WTC11 (cell line): ENCODE results near the gene CAMK2A. TPM values are rescaled to one million over a fixed set of nuclear protein-coding genes. Genes with fewer than 3 reads are reported as not detected.

Experiments
- ATAC-seq: fragments of 200-7000 bp; cut with Tn5 transposase; 2 replicates; pipeline ENCODE4 v1.10.0; 2021; ENCODE audit warnings: mild to moderate bottlenecking, moderate library complexity
- CTCF ChIA-PET: fragments of 300-600 bp; sonication (Branson Sonifier 250); formaldehyde crosslinking; loops from one replicate; lab custom pipeline; 2021; ENCODE audit warnings: antibody characterized with exemption; lab: Charles Lee
- POLR2A ChIA-PET: fragments of 350-600 bp; sonication (Branson Sonifier 250); formaldehyde crosslinking; loops from one replicate; lab custom pipeline; 2021; ENCODE audit warnings: antibody characterized with exemption; lab: Charles Lee
- DNase-seq: peaks from one replicate; pipeline ENCODE4 v3.0.0; 2021; ENCODE audit warnings: low spot score
- H3K27ac Mint-ChIP-seq: 2 replicates; pipeline ENCODE4 v1.8.0; 2021; ENCODE audit warnings: mixed read lengths
- H3K27me3 Mint-ChIP-seq: 2 replicates; pipeline ENCODE4 v1.8.0; 2021; ENCODE audit warnings: low read depth, mild to moderate bottlenecking, moderate library complexity, mixed read lengths
- H3K36me3 Mint-ChIP-seq: 2 replicates; pipeline ENCODE4 v1.8.0; 2021; ENCODE audit warnings: mixed read lengths
- H3K4me1 Mint-ChIP-seq: 2 replicates; pipeline ENCODE4 v1.8.0; 2022; ENCODE audit warnings: mixed read lengths
- H3K4me3 Mint-ChIP-seq: 2 replicates; pipeline ENCODE4 v1.8.0; 2021; ENCODE audit warnings: mild to moderate bottlenecking, moderate library complexity, mixed read lengths
- H3K9me3 Mint-ChIP-seq: 2 replicates; pipeline ENCODE4 v1.8.0; 2021; ENCODE audit warnings: mixed read lengths
- FOXK1 ChIP-seq: sonication (generic); formaldehyde crosslinking; IDR thresholded peaks from 2 replicates; pipeline ENCODE4 v1.8.0; 2022; ENCODE audit warnings: mild to moderate bottlenecking, moderate library complexity, missing genetic modification reagents
- FOXP1 ChIP-seq: sonication (generic); formaldehyde crosslinking; IDR thresholded peaks from 2 replicates; pipeline ENCODE4 v1.8.0; 2022; ENCODE audit warnings: missing genetic modification reagents, mild to moderate bottlenecking, moderate library complexity, borderline replicate concordance
- JAZF1 ChIP-seq: fragments of 250-450 bp; sonication (Bioruptor Pico); IDR thresholded peaks from 2 replicates; pipeline ENCODE4 v1.9.0; 2021; ENCODE audit warnings: moderate library complexity, mild to moderate bottlenecking, inconsistent platforms
- MYBL2 ChIP-seq: sonication (generic); formaldehyde crosslinking; IDR thresholded peaks from 2 replicates; pipeline ENCODE4 v1.8.1; 2023; ENCODE audit warnings: mild to moderate bottlenecking, moderate library complexity, missing genetic modification reagents
- TEAD4 ChIP-seq: sonication (generic); formaldehyde crosslinking; IDR thresholded peaks from 2 replicates; pipeline ENCODE4 v1.8.0; 2022; ENCODE audit warnings: mild to moderate bottlenecking, missing genetic modification reagents
- TP53 ChIP-seq: sonication (generic); formaldehyde crosslinking; IDR thresholded peaks from 2 replicates; pipeline ENCODE4 v1.8.1; 2023; ENCODE audit warnings: mild to moderate bottlenecking, missing genetic modification reagents
- total RNA-seq: library from RNA; stranded (reverse); gene quantifications from 3 replicates; pipeline ENCODE4 v1.2.3, GENCODE V29; 2021
- TF ChIP-seq, protein P1 (sequence below): fragments of 250-450 bp; sonication (Bioruptor Pico); IDR thresholded peaks from 2 replicates; pipeline ENCODE4 v1.9.0; 2021; ENCODE audit warnings: mild to moderate bottlenecking, borderline replicate concordance
- TF ChIP-seq, protein P2 (sequence below): sonication (generic); formaldehyde crosslinking; IDR thresholded peaks from 2 replicates; pipeline ENCODE4 v1.8.0; 2022; ENCODE audit warnings: mild to moderate bottlenecking, missing genetic modification reagents
- TF ChIP-seq, protein P3 (sequence below): sonication (generic); formaldehyde crosslinking; IDR thresholded peaks from 2 replicates; pipeline ENCODE4 v1.8.1; 2022; ENCODE audit warnings: mild to moderate bottlenecking, missing genetic modification reagents, moderate library complexity, borderline replicate concordance
- TF ChIP-seq, protein P4 (sequence below): fragments of 200-600 bp; IDR thresholded peaks from 2 replicates; pipeline ENCODE4 v1.8.0; 2022; ENCODE audit warnings: antibody characterized with exemption
- TF ChIP-seq, protein P5 (sequence below): sonication (generic); formaldehyde crosslinking; IDR thresholded peaks from 2 replicates; pipeline ENCODE4 v1.8.1; 2022; ENCODE audit warnings: mild to moderate bottlenecking, moderate library complexity, missing genetic modification reagents
- TF ChIP-seq, protein P6 (sequence below): sonication (generic); formaldehyde crosslinking; IDR thresholded peaks from 2 replicates; pipeline ENCODE4 v1.8.0; 2022; ENCODE audit warnings: missing genetic modification reagents

CAMK2A gene
- total RNA-seq, 1 experiment from 2014 or later: 0.13 TPM

DNA sequence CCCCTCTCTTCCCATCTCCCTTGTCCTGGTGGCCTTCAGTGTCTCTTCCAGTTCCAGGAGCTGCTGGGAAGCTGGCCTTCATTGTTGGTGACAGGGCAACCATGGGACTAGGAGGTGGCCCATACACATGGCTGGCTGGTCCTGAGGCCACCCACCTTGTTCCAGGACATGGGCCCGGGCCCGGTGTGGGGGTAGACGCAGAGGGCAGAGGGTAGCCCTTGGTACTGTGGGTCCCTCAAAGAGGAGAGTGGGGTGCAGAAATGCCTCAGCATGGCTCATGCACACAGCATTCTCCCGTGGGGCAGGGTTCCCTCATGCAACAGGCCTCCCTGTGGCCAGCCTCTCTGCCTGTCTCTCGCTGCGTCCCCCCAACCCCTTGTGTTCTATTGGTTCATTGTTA, 78.9 kb downstream of the CAMK2A start (continued):
- TF ChIP-seq, protein P1, sequence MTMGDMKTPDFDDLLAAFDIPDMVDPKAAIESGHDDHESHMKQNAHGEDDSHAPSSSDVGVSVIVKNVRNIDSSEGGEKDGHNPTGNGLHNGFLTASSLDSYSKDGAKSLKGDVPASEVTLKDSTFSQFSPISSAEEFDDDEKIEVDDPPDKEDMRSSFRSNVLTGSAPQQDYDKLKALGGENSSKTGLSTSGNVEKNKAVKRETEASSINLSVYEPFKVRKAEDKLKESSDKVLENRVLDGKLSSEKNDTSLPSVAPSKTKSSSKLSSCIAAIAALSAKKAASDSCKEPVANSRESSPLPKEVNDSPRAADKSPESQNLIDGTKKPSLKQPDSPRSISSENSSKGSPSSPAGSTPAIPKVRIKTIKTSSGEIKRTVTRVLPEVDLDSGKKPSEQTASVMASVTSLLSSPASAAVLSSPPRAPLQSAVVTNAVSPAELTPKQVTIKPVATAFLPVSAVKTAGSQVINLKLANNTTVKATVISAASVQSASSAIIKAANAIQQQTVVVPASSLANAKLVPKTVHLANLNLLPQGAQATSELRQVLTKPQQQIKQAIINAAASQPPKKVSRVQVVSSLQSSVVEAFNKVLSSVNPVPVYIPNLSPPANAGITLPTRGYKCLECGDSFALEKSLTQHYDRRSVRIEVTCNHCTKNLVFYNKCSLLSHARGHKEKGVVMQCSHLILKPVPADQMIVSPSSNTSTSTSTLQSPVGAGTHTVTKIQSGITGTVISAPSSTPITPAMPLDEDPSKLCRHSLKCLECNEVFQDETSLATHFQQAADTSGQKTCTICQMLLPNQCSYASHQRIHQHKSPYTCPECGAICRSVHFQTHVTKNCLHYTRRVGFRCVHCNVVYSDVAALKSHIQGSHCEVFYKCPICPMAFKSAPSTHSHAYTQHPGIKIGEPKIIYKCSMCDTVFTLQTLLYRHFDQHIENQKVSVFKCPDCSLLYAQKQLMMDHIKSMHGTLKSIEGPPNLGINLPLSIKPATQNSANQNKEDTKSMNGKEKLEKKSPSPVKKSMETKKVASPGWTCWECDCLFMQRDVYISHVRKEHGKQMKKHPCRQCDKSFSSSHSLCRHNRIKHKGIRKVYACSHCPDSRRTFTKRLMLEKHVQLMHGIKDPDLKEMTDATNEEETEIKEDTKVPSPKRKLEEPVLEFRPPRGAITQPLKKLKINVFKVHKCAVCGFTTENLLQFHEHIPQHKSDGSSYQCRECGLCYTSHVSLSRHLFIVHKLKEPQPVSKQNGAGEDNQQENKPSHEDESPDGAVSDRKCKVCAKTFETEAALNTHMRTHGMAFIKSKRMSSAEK (CRISPR knock-in tag): no peak
- TF ChIP-seq, protein P2, sequence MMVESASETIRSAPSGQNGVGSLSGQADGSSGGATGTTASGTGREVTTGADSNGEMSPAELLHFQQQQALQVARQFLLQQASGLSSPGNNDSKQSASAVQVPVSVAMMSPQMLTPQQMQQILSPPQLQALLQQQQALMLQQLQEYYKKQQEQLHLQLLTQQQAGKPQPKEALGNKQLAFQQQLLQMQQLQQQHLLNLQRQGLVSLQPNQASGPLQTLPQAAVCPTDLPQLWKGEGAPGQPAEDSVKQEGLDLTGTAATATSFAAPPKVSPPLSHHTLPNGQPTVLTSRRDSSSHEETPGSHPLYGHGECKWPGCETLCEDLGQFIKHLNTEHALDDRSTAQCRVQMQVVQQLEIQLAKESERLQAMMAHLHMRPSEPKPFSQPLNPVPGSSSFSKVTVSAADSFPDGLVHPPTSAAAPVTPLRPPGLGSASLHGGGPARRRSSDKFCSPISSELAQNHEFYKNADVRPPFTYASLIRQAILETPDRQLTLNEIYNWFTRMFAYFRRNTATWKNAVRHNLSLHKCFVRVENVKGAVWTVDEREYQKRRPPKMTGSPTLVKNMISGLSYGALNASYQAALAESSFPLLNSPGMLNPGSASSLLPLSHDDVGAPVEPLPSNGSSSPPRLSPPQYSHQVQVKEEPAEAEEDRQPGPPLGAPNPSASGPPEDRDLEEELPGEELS (CRISPR knock-in tag): no peak
- no peak for TF ChIP-seq FOXK1
- TF ChIP-seq, protein P3, sequence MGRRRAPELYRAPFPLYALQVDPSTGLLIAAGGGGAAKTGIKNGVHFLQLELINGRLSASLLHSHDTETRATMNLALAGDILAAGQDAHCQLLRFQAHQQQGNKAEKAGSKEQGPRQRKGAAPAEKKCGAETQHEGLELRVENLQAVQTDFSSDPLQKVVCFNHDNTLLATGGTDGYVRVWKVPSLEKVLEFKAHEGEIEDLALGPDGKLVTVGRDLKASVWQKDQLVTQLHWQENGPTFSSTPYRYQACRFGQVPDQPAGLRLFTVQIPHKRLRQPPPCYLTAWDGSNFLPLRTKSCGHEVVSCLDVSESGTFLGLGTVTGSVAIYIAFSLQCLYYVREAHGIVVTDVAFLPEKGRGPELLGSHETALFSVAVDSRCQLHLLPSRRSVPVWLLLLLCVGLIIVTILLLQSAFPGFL (CRISPR knock-in tag): no peak
- no peak for TF ChIP-seq TP53 (CRISPR knock-in tag)
- no peak for TF ChIP-seq FOXP1 (CRISPR knock-in tag)
- TF ChIP-seq, all 79 proteins: peak for 0

DNA sequence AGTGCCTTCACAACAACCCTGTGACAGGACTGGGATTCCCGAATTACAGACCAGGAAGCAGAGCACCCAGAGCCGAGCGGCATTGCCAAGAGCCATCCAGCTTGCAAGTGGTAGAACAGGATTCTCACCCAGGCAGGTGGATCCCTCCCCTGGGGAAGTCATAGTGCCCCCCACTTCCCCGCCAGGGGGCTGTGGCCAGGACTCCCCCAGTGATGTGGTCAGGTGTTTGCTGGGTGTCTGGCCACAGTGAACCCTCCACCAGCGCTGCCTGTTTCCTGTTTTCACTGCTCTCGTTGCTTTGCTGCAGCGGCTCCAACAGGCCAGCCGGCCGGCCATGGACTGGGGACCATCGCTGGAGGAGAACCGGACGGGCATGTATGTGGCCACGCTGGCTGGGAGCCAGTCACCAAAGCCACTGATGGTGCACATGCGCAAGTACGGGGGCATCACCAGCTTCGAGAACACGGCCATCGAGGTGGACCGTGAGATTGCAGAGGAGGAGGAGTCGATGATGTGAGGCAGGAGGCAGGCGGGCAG, 80.4 kb downstream of the CAMK2A start:
- Mint-ChIP-seq H3K9me3 (no peaks in the 10 kb centered on the region), H3K4me3 (no peak overlapping the region), H3K27ac (no peak overlapping the region), H3K27me3 (no peaks in the 10 kb centered on the region; the same call in 1 of the 2 replicates)
- ChIA-PET POLR2A (no interaction called here), CTCF (interaction anchor here (1.0 to 3.2 kb wide), 4 partner anchors 10 to 47 kb away, joined by 3 to 15 read pairs (median 6); no protein-coding TSS in a partner anchor)
- DNase-seq (no peak), ATAC-seq (no peak)
- TF ChIP-seq JAZF1 (CRISPR knock-in tag) (no peak), TEAD4 (CRISPR knock-in tag) (no peak), MYBL2 (CRISPR knock-in tag) (no peak)
- TF ChIP-seq, protein P4, sequence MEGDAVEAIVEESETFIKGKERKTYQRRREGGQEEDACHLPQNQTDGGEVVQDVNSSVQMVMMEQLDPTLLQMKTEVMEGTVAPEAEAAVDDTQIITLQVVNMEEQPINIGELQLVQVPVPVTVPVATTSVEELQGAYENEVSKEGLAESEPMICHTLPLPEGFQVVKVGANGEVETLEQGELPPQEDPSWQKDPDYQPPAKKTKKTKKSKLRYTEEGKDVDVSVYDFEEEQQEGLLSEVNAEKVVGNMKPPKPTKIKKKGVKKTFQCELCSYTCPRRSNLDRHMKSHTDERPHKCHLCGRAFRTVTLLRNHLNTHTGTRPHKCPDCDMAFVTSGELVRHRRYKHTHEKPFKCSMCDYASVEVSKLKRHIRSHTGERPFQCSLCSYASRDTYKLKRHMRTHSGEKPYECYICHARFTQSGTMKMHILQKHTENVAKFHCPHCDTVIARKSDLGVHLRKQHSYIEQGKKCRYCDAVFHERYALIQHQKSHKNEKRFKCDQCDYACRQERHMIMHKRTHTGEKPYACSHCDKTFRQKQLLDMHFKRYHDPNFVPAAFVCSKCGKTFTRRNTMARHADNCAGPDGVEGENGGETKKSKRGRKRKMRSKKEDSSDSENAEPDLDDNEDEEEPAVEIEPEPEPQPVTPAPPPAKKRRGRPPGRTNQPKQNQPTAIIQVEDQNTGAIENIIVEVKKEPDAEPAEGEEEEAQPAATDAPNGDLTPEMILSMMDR: no peak
- TF ChIP-seq, protein P5, sequence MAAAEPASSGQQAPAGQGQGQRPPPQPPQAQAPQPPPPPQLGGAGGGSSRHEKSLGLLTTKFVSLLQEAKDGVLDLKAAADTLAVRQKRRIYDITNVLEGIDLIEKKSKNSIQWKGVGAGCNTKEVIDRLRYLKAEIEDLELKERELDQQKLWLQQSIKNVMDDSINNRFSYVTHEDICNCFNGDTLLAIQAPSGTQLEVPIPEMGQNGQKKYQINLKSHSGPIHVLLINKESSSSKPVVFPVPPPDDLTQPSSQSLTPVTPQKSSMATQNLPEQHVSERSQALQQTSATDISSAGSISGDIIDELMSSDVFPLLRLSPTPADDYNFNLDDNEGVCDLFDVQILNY: no peak
- TF ChIP-seq, protein P6, sequence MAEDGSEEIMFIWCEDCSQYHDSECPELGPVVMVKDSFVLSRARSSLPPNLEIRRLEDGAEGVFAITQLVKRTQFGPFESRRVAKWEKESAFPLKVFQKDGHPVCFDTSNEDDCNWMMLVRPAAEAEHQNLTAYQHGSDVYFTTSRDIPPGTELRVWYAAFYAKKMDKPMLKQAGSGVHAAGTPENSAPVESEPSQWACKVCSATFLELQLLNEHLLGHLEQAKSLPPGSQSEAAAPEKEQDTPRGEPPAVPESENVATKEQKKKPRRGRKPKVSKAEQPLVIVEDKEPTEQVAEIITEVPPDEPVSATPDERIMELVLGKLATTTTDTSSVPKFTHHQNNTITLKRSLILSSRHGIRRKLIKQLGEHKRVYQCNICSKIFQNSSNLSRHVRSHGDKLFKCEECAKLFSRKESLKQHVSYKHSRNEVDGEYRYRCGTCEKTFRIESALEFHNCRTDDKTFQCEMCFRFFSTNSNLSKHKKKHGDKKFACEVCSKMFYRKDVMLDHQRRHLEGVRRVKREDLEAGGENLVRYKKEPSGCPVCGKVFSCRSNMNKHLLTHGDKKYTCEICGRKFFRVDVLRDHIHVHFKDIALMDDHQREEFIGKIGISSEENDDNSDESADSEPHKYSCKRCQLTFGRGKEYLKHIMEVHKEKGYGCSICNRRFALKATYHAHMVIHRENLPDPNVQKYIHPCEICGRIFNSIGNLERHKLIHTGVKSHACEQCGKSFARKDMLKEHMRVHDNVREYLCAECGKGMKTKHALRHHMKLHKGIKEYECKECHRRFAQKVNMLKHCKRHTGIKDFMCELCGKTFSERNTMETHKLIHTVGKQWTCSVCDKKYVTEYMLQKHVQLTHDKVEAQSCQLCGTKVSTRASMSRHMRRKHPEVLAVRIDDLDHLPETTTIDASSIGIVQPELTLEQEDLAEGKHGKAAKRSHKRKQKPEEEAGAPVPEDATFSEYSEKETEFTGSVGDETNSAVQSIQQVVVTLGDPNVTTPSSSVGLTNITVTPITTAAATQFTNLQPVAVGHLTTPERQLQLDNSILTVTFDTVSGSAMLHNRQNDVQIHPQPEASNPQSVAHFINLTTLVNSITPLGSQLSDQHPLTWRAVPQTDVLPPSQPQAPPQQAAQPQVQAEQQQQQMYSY (CRISPR knock-in tag): no peak
- TF ChIP-seq, all 79 proteins: peak for 0
- no peaks in the 10 kb centered on the region for H3K36me3 Mint-ChIP-seq
- H3K4me1 Mint-ChIP-seq: peaks cover 47% of the 10 kb centered on the region
